HepG2 (cell line): ENCODE measurements around the gene RMRP. TPM values are rescaled to one million over a fixed set of nuclear protein-coding genes. Genes with fewer than 3 reads are reported as not detected.

ENCODE experiments used
- ARID5B ChIP-seq: IDR thresholded peaks from 2 replicates; pipeline ENCODE4 v1.4.0; 2020; ENCODE audit warnings: mild to moderate bottlenecking, missing genetic modification reagents
- ATM ChIP-seq: fragments of 450-650 bp; IDR thresholded peaks from 2 replicates; pipeline ENCODE4 v1.7.1; 2017; ENCODE audit warnings: mild to moderate bottlenecking, borderline replicate concordance
- HNF1A ChIP-seq, 2 experiments: sonication (generic) in 1 of 2; formaldehyde crosslinking in 1 of 2; IDR thresholded peaks; 2 replicates each; pipeline versions ENCODE4 v1.4.0 to v1.6.1; 2016 to 2020; ENCODE audit warnings: borderline replicate concordance in 1 of 2, low read depth in 1 of 2, mild to moderate bottlenecking in 1 of 2, missing genetic modification reagents in 1 of 2
- KAT2B ChIP-seq: fragments of 150-350 bp; IDR thresholded peaks from 2 replicates; pipeline ENCODE4 v1.6.1; 2014; ENCODE audit warnings: low read depth, low read length, borderline replicate concordance
- LCORL ChIP-seq, 2 experiments: fragments of 450-650 bp in 1 of 2; sonication (generic) in 1 of 2; formaldehyde crosslinking in 1 of 2; IDR thresholded peaks; 2 replicates each; pipeline versions ENCODE4 v1.5.0 to v1.6.1; 2017 to 2020; ENCODE audit warnings: antibody characterized with exemption in 1 of 2, missing genetic modification reagents in 1 of 2
- NCOR1 ChIP-seq: fragments of 200-600 bp; sonication (generic); IDR thresholded peaks from 2 replicates; pipeline ENCODE4 v1.7.0; 2017; ENCODE audit warnings: antibody characterized with exemption, low read length, borderline replicate concordance
- POLR2G ChIP-seq: fragments of 200-400 bp; formaldehyde crosslinking; IDR thresholded peaks from 2 replicates; pipeline ENCODE4 v1.6.1; 2018; ENCODE audit warnings: mild to moderate bottlenecking, low read depth, low read length, moderate library complexity
- TBL1XR1 ChIP-seq: fragments of 150-350 bp; IDR thresholded peaks from 2 replicates; pipeline ENCODE4 v1.6.1; 2014; ENCODE audit warnings: borderline replicate concordance, low read length; ENCODE audit not compliant: partially characterized antibody
- TRIM24 ChIP-seq: sonication (generic); formaldehyde crosslinking; IDR thresholded peaks from 2 replicates; pipeline ENCODE4 v1.8.0; 2022; ENCODE audit warnings: mild to moderate bottlenecking, missing genetic modification reagents
- ZFP90 ChIP-seq: sonication (generic); formaldehyde crosslinking; IDR thresholded peaks from 2 replicates; pipeline ENCODE4 v1.8.0; 2022; ENCODE audit warnings: missing genetic modification reagents, mild to moderate bottlenecking, inconsistent platforms, borderline replicate concordance
- ZFX ChIP-seq: sonication (generic); formaldehyde crosslinking; IDR thresholded peaks from 2 replicates; pipeline ENCODE4 v1.4.0; 2020; ENCODE audit warnings: mild to moderate bottlenecking, low read depth, missing genetic modification reagents, moderate library complexity
- ZNF451 ChIP-seq: sonication (generic); formaldehyde crosslinking; IDR thresholded peaks from 2 replicates; pipeline ENCODE4 v1.5.0; 2020; ENCODE audit warnings: mild to moderate bottlenecking, missing genetic modification reagents
- ZNF547 ChIP-seq: sonication (generic); formaldehyde crosslinking; IDR thresholded peaks from 2 replicates; pipeline ENCODE4 v1.5.1; 2020; ENCODE audit warnings: mild to moderate bottlenecking, missing genetic modification reagents
- ZNF7 ChIP-seq: IDR thresholded peaks from 2 replicates; pipeline ENCODE4 v1.6.1; 2016; ENCODE audit warnings: missing biosample characterization, missing genetic modification reagents
- ZNF775 ChIP-seq: sonication (generic); formaldehyde crosslinking; IDR thresholded peaks from 2 replicates; pipeline ENCODE4 v1.4.0; 2020; ENCODE audit warnings: missing genetic modification reagents, mild to moderate bottlenecking, moderate library complexity, borderline replicate concordance
- ZNF891 ChIP-seq: sonication (generic); formaldehyde crosslinking; IDR thresholded peaks from 2 replicates; pipeline ENCODE4 v1.5.0; 2020; ENCODE audit warnings: mild to moderate bottlenecking, missing genetic modification reagents
- polyA plus RNA-seq, 8 experiments: library from polyadenylated mRNA; depleted of rRNA in 3 of 8; stranded (reverse) in 7 of 8; unstranded in 1 of 8; fragments of >200 nt; fragmentation: Illumina TruSeq in 4 of 8; extraction: Trizol in 4 of 8; gene quantifications; 2 replicates each; pipeline versions ENCODE4 v1.2.1 to v1.2.3, GENCODE V29; 2011 to 2016; ENCODE audit warnings: low read depth in 4 of 8, missing spikeins in 1 of 8, mixed read lengths in 1 of 8; ENCODE audit not compliant: insufficient read depth in 1 of 8
- total RNA-seq, 5 experiments: library from RNA; depleted of rRNA; stranded (reverse); fragments of >200 nt; fragmentation: Illumina TruSeq; extraction: Trizol; gene quantifications; 2 replicates each; pipeline ENCODE4 v1.2.3, GENCODE V29; 2016; ENCODE audit warnings: low read depth in 1 of 5
- TF ChIP-seq, protein P1 (sequence below): sonication (generic); formaldehyde crosslinking; IDR thresholded peaks from 2 replicates; pipeline ENCODE4 v1.4.0; 2020; ENCODE audit warnings: missing genetic modification reagents

Gene RMRP
- total and polyA plus RNA-seq, 2 of the 13 experiments (the other 11 are each of a cell fraction or from before 2014, with no cell fraction given), result 51.4 to 4,025 TPM

- TF ChIP-seq HNF1A (IDR thresholded peaks at IDR 0.05; ENCODE audit: low read depth) (no peak), HNF1A (CRISPR knock-in tag; IDR thresholded peaks at IDR 0.05; ENCODE audit: borderline replicate concordance) (no peak; the same call in 1 of the 2 replicates), TBL1XR1 (no peak), POLR2G (0 out of 2 replicates have a peak, but pooled peaks have one; percentile 36), ARID5B (CRISPR knock-in tag) (peak; percentile 75), ZNF451 (CRISPR knock-in tag) (no peak), ZNF775 (no peak), ZNF891 (CRISPR knock-in tag) (no peak), NCOR1 (peak; percentile 79; the same call in 1 of the 2 replicates), TRIM24 (CRISPR knock-in tag) (no peak), ATM (no peak), LCORL (IDR thresholded peaks at IDR 0.05) (no peak), LCORL (CRISPR knock-in tag; IDR thresholded peaks at IDR 0.05) (peak; percentile 89), ZFX (no peak), ZNF547 (CRISPR knock-in tag) (no peak), ZNF7 (CRISPR knock-in tag) (no peak), KAT2B (no peak), ZFP90 (CRISPR knock-in tag) (no peak)
- TF ChIP-seq, protein P1, sequence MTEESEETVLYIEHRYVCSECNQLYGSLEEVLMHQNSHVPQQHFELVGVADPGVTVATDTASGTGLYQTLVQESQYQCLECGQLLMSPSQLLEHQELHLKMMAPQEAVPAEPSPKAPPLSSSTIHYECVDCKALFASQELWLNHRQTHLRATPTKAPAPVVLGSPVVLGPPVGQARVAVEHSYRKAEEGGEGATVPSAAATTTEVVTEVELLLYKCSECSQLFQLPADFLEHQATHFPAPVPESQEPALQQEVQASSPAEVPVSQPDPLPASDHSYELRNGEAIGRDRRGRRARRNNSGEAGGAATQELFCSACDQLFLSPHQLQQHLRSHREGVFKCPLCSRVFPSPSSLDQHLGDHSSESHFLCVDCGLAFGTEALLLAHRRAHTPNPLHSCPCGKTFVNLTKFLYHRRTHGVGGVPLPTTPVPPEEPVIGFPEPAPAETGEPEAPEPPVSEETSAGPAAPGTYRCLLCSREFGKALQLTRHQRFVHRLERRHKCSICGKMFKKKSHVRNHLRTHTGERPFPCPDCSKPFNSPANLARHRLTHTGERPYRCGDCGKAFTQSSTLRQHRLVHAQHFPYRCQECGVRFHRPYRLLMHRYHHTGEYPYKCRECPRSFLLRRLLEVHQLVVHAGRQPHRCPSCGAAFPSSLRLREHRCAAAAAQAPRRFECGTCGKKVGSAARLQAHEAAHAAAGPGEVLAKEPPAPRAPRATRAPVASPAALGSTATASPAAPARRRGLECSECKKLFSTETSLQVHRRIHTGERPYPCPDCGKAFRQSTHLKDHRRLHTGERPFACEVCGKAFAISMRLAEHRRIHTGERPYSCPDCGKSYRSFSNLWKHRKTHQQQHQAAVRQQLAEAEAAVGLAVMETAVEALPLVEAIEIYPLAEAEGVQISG (CRISPR knock-in tag), result peak; percentile 29; the same call in 1 of the 2 replicates
Observed at GRCh38 chr9:35669331-35670145, 11.7 kb upstream of the RMRP start (continued).
